Measurements from ENCODE around the gene MSGN1. TPM values are rescaled to one million over a fixed set of nuclear protein-coding genes. Genes with fewer than 3 reads are reported as not detected.

The MSGN1 gene, protein sequence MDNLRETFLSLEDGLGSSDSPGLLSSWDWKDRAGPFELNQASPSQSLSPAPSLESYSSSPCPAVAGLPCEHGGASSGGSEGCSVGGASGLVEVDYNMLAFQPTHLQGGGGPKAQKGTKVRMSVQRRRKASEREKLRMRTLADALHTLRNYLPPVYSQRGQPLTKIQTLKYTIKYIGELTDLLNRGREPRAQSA
- total RNA-seq: not detected

DNA sequence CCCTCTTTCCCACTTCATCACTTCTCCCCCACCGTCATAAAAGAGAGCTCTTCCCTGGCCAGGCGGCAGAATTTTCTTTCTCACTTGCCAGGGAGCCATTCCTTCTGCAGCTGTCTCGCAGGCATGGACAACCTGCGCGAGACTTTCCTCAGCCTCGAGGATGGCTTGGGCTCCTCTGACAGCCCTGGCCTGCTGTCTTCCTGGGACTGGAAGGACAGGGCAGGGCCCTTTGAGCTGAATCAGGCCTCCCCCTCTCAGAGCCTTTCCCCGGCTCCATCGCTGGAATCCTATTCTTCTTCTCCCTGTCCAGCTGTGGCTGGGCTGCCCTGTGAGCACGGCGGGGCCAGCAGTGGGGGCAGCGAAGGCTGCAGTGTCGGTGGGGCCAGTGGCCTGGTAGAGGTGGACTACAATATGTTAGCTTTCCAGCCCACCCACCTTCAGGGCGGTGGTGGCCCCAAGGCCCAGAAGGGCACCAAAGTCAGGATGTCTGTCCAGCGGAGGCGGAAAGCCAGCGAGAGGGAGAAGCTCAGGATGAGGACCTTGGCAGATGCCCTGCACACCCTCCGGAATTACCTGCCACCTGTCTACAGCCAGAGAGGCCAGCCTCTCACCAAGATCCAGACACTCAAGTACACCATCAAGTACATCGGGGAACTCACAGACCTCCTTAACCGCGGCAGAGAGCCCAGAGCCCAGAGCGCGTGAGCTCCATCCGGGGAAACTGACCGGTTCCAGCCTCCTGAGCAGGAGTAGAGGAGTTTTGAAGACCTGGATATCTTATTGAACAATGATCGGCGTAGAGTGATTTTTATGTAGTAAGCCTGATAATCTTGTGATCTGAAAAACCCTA lies at the start of gene MSGN1:
Gene MSGN1 (plus strand): TSS at position 65 of the 850 bp plus-strand sequence. CDS start 59 bp downstream, at position 124.
- ATAC-seq (replicated peaks in 6 of 8): no peak
- in situ Hi-C loops (cut with MboI; ENCODE audit: low pct_unique_long_range_greater_than_20kb in 2 of 9, low sequenced_read_pairs in 9 of 9, unreplicated experiment in 9 of 9): no loop called here
- H3K27ac ChIP-seq: no peak within 1 kb of the TSS

DNA sequence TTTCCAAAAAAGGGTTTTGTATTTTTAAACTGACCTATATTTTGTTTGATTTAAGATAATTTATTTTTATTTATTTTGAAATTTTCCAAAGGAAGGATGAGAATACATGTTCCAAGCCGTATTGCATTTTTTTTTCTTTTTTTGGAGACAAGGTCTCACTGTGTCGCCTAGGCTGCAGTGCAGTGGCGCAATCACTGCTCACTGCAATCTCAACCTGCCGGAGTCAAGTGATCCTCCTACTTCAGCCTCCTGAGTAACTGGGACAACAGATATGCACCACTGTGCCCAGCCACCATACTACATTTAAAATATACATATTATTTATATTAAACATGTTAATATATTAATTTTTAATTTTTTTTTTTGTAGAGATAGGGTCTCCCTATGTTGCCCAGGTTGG lies 47.4 kb upstream of the MSGN1 start:
- 75 to 100% (median 97%) methylated on average over 1 to 4 of the region's 4 CpGs; no CpG with 5 or more reads in 1 of the 10 experiments for WGBS, 10 experiments
- in situ Hi-C loops (cut with MboI; ENCODE audit: low pct_unique_long_range_greater_than_20kb in 2 of 9, low sequenced_read_pairs in 9 of 9, unreplicated experiment in 9 of 9): no loop called here
- H3K4me1 ChIP-seq (replicated peaks in 1 of 2): no peaks in the 10 kb centered on the region
- H3K27ac ChIP-seq: no peak overlapping the region
- no peak for ATAC-seq (replicated peaks in 6 of 8)
- H3K4me3 ChIP-seq: no peak overlapping the region

More for the DNA sequence above, at the start of gene MSGN1:
- peaks cover 0 to 5% of the 10 kb centered on the region in 2 donors for H3K4me1 ChIP-seq (replicated peaks in 1 of 2)
- H3K4me3 ChIP-seq: no peak within 1 kb of the TSS
- 20 to 100% (median 89%) methylated on average over 1 to 13 of the region's 26 CpGs; no CpG with 5 or more reads in 2 of the 10 experiments for WGBS, 10 experiments

DNA sequence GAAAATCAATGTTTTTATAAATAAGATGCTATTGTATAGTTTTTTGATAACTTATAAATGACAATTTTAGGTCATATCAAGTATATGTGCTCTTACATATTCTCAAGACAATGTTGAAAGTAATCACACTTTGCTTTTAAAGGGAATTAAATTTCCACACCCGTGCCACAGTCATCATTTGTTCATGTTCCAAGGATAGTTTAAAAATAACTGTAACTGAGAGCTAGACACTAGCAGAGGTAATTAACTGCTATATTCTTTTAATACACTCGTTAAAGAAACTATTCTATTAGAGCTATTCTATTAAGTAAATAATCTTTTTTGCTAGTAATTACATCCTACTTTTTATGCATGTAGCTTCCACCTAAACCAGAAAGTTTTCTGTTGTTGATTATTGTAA lies 44.3 kb upstream of the MSGN1 start:
- H3K4me3 ChIP-seq: no peak overlapping the region
- no peak overlapping the region for H3K27ac ChIP-seq
- ATAC-seq (replicated peaks in 6 of 8): no peak
- in situ Hi-C loops (cut with MboI; ENCODE audit: low pct_unique_long_range_greater_than_20kb in 2 of 9, low sequenced_read_pairs in 9 of 9, unreplicated experiment in 9 of 9): no loop called here
- 58 to 100% (median 95%) methylated on average over 1 to 2 of the region's 2 CpGs; no CpG with 5 or more reads in 1 of the 10 experiments for WGBS, 10 experiments
- H3K4me1 ChIP-seq (replicated peaks in 1 of 2): no peaks in the 10 kb centered on the region

DNA sequence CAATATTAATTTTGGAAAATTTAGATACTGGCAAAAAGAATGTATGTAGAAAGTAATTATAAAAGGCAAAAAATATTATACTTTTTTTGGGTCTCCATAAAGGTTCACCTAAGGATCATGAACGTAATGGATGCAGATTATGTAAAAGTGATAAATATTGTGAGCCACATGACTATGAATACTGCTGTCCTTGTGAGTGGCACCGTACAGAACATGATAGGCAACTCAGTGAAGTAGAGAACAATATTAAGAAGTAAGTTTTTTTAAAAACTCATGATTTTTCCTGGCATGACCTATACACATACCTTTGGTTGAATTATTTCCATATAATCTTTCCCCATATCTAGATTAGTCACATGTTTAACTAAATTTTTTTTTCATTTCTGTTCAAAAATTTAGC lies 43.7 kb upstream of the MSGN1 start:
- WGBS, 10 experiments: 89 to 100% (median 100%) methylated on average over 1 to 2 of the region's 2 CpGs
- H3K27ac ChIP-seq: no peak overlapping the region

DNA sequence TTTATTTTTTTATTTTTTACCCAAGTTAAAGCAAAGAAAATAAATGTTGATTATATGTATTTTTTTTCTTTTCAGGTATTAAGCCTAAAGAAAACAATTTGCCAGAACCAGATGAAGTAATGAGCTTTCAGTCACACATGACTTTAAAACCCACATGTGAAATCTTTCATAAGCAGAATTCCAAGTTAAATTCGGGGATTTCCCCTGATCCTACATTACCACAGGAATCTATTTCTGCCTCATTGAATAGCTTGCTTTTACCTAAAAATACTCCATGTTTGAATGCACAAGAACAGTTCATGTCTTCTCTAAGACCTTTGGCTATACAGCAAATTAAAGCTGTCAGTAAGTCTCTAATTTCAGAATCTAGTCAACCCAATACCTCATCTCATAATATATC lies 35.7 kb upstream of the MSGN1 start:
- in situ Hi-C loops (cut with MboI; ENCODE audit: low pct_unique_long_range_greater_than_20kb in 2 of 9, low sequenced_read_pairs in 9 of 9, unreplicated experiment in 9 of 9): no loop called here
- ATAC-seq (replicated peaks in 6 of 8): no peak
- Histone ChIP-seq H3K27ac (no peak overlapping the region), H3K4me3 (no peak overlapping the region), H3K4me1 (replicated peaks in 1 of 2) (no peaks in the 10 kb centered on the region)
- 0 to 100% (median 90%) methylated on average over 1 of the region's 1 CpG; no CpG with 5 or more reads in 2 of the 10 experiments for WGBS, 10 experiments

More for the DNA sequence above, 43.7 kb upstream of the MSGN1 start:
- Histone ChIP-seq H3K4me1 (replicated peaks in 1 of 2) (no peaks in the 10 kb centered on the region), H3K4me3 (no peak overlapping the region)
- no peak for ATAC-seq (replicated peaks in 6 of 8)
- in situ Hi-C loops (cut with MboI; ENCODE audit: low pct_unique_long_range_greater_than_20kb in 2 of 9, low sequenced_read_pairs in 9 of 9, unreplicated experiment in 9 of 9): no loop called here

DNA sequence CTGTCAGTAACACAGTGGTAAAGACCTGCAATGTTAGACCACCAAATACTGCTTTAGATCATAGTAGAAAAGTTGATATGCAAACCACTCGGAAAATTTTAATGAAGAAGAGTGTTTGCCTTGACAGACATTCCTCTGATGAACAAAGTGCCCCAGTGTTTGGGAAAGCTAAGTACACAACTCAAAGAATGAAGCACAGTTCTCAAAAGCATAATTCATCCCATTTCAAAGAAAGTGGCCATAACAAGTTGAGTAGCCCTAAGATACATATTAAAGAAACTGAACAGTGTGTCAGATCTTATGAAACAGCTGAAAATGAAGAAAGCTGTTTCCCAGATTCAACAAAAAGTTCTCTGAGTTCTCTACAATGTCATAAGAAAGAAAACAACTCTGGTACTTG lies 34.8 kb upstream of the MSGN1 start:
- 33 to 100% (median 86%) methylated on average over 1 of the region's 1 CpG; no CpG with 5 or more reads in 3 of the 10 experiments for WGBS, 10 experiments
- ATAC-seq (replicated peaks in 6 of 8): peak in 2 of 8 experiments; percentile 22 to 24
- Histone ChIP-seq H3K4me3 (no peak overlapping the region), H3K27ac (no peak overlapping the region), H3K4me1 (replicated peaks in 1 of 2) (no peaks in the 10 kb centered on the region)
- in situ Hi-C loops (cut with MboI; ENCODE audit: low pct_unique_long_range_greater_than_20kb in 2 of 9, low sequenced_read_pairs in 9 of 9, unreplicated experiment in 9 of 9): no loop called here

DNA sequence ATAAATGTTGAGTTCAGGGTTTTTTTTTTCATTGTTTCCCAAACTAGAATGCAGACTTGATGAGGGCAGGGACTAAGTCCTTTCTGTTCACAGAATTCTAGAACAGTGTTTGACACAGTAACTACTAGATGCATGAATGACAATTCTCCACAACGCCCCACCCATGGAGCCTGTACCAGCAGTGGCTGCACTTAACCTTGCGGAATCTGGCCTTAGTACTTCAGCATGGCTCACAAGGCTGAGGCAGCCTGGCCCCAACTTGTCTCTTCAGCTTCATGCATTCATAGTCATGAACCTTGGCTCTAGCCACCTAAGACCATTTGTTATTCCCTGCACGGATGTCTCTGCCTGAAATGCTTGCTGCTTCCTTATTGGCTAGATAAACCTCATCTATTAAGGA lies 29.5 kb upstream of the MSGN1 start:
- 47 to 100% (median 90%) methylated on average over 1 to 3 of the region's 3 CpGs; no CpG with 5 or more reads in 4 of the 10 experiments for WGBS, 10 experiments
- no peak for ATAC-seq (replicated peaks in 6 of 8)
- Histone ChIP-seq H3K4me3 (no peak overlapping the region), H3K27ac (no peak overlapping the region), H3K4me1 (replicated peaks in 1 of 2) (no peaks in the 10 kb centered on the region)
- in situ Hi-C loops (cut with MboI; ENCODE audit: low pct_unique_long_range_greater_than_20kb in 2 of 9, low sequenced_read_pairs in 9 of 9, unreplicated experiment in 9 of 9): no loop called here

DNA sequence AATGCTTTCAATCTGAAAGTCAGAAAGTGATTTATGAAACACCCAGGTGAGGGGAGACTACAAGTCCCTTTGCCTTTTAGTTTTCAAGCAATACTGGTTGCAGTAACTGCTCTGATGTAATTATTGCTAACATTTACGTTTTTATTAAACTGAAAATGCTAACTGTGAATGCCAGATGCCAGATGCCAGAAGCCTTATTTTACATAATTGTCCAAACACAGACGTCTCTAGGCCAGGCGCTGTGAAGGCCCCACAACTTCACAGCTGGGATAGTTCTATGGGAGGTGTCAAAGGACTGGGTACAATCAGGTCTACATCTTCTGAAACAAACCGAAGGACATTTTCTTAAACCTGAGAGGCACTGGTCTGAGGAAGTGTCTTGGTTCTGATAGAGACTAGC lies 27.5 kb upstream of the MSGN1 start:
- 18 to 100% (median 57%) methylated on average over 1 to 4 of the region's 4 CpGs for WGBS, 10 experiments
- peak in 3 of 8 experiments; percentile 56 to 73 (median 67) for ATAC-seq (replicated peaks in 6 of 8)
- no peak overlapping the region for H3K27ac ChIP-seq
- no peaks in the 10 kb centered on the region for H3K4me1 ChIP-seq (replicated peaks in 1 of 2)
- no peak overlapping the region for H3K4me3 ChIP-seq
- in situ Hi-C loops (cut with MboI; ENCODE audit: low pct_unique_long_range_greater_than_20kb in 2 of 9, low sequenced_read_pairs in 9 of 9, unreplicated experiment in 9 of 9): no loop called here

DNA sequence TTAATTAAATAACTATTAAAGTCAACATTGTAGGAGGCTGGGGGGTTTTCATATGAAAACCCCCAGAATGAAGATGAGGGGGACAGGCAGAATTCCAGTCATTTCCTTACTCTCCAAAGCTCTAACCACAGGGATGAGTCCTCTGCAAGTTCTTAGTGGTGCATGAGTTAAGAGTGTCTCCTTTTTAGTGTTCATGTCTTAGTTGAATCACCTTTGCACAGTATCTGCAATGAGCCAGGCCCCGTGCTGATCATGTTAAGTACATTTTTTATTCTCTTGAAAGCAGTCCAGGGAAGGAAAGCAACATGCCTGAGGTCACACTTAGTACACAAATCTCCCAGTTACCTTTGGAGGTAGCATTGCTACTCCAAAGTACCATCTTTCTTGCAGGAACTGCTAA lies 25.7 kb upstream of the MSGN1 start:
- no peak overlapping the region for H3K4me3 ChIP-seq
- 57 to 100% (median 83%) methylated on average over 1 of the region's 1 CpG; no CpG with 5 or more reads in 5 of the 10 experiments for WGBS, 10 experiments
- H3K4me1 ChIP-seq (replicated peaks in 1 of 2): no peaks in the 10 kb centered on the region
- no peak for ATAC-seq (replicated peaks in 6 of 8)
- in situ Hi-C loops (cut with MboI; ENCODE audit: low pct_unique_long_range_greater_than_20kb in 2 of 9, low sequenced_read_pairs in 9 of 9, unreplicated experiment in 9 of 9): no loop called here
- no peak overlapping the region for H3K27ac ChIP-seq

DNA sequence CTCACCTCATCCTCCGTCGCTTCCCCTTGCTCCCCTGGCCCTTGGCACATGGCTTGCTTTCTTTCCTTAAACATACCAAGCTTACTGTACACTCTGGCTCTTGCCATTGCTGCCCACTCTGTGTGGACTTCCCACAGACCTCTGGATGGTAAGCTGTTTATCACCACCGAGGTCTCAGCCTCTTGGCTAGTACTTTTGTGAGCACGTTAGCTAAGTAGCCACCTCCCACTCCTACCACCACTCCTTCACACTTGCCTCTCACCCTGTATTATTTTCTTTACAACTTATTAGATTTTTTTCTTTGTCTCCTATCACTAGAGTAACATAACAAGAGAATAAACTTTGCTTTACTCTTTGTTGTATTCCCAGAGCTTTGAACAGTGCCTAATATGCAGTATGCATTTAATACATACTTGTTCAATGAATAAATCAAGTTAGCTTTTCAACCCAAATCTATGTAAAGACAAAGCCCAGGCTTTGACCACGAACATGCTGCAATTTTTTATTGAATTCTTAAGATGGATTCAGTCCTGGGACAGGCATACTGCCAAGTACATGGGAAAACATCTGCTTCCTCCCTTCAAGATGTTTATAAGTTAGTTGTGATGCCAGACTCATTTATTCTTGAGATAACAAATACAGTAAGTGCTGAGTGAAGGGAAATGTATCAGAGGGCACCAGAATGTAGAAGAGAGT lies 25.0 kb upstream of the MSGN1 start:
- in situ Hi-C loops (cut with MboI; ENCODE audit: low pct_unique_long_range_greater_than_20kb in 2 of 9, low sequenced_read_pairs in 9 of 9, unreplicated experiment in 9 of 9): no loop called here
- H3K27ac ChIP-seq: no peak overlapping the region
- 0 to 90% (median 70%) methylated on average over 1 to 5 of the region's 5 CpGs; no CpG with 5 or more reads in 4 of the 10 experiments for WGBS, 10 experiments
- H3K4me1 ChIP-seq (replicated peaks in 1 of 2): no peaks in the 10 kb centered on the region
- ATAC-seq (replicated peaks in 6 of 8): peak in 2 of 8 experiments; percentile 36 to 44
- H3K4me3 ChIP-seq: no peak overlapping the region

DNA sequence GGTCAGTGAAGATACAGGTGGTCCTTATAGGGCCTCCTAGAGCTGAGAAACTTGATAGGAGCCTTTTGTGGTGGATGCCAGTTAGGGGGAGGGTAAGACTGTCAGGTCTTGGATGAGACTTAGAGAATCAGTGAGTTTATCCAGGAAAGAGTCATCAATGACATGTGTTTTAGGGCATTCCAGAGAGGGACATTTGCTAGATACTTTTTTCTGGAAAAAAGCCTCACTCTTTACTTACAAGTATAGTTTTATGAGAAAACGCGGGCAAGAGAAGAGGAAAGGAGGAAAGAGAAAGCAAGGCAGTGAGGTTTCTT lies 24.5 kb upstream of the MSGN1 start:
- Histone ChIP-seq H3K4me3 (no peak overlapping the region), H3K27ac (no peak overlapping the region), H3K4me1 (replicated peaks in 1 of 2) (no peaks in the 10 kb centered on the region)
- WGBS, 10 experiments: 57 to 100% (median 100%) methylated on average over 2 of the region's 2 CpGs; no CpG with 5 or more reads in 3 of the 10 experiments
- in situ Hi-C loops (cut with MboI; ENCODE audit: low pct_unique_long_range_greater_than_20kb in 2 of 9, low sequenced_read_pairs in 9 of 9, unreplicated experiment in 9 of 9): no loop called here
- ATAC-seq (replicated peaks in 6 of 8): no peak

DNA sequence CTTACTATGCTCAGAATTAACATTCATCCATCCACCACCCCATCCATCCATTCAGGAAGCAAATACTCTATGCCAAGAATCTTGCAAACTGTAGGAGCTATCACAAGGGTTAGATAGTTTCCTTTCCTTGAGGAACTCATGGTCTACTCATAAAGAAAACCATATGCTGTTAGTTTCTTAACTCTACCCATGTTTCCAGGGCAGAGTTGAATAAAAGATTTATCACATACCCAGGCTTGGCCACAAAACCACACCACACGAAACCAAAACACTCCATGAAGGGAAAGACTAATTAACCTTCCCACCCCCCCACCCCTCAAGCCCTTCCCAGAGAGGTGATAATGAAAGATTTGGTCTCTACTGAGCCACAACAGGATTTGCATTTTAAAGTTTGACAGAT lies 23.7 kb upstream of the MSGN1 start:
- H3K4me3 ChIP-seq: no peak overlapping the region
- H3K4me1 ChIP-seq (replicated peaks in 1 of 2): no peaks in the 10 kb centered on the region
- ATAC-seq (replicated peaks in 6 of 8): no peak
- no CpG with 5 or more reads among the region's 1 CpG for WGBS, 10 experiments
- in situ Hi-C loops (cut with MboI; ENCODE audit: low pct_unique_long_range_greater_than_20kb in 2 of 9, low sequenced_read_pairs in 9 of 9, unreplicated experiment in 9 of 9): no loop called here
- H3K27ac ChIP-seq: no peak overlapping the region

DNA sequence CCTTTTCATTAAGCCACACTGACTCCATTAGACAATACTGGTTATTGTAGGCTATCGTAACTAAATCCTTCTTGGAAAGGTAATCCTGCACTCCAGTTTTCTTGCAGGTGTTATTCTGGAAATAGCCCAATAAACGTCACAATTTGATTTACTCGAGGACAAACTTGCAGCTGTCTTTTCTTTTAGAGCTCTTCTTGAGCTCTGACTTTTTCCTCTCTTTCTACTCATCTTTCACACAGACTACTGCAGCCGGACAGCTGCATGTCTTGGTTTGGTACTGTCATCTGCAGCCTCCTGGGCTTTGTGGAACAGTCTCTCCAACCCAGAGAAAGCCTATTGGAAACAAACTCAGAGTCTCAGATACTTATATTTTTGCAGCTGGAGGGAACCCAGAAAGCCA lies 23.0 kb upstream of the MSGN1 start:
- in situ Hi-C loops (cut with MboI; ENCODE audit: low pct_unique_long_range_greater_than_20kb in 2 of 9, low sequenced_read_pairs in 9 of 9, unreplicated experiment in 9 of 9): no loop called here
- H3K4me3 ChIP-seq: no peak overlapping the region
- no peak for ATAC-seq (replicated peaks in 6 of 8)
- WGBS, 10 experiments: 28 to 87% (median 74%) methylated on average over 2 to 4 of the region's 4 CpGs; no CpG with 5 or more reads in 2 of the 10 experiments
- H3K27ac ChIP-seq: no peak overlapping the region
- H3K4me1 ChIP-seq (replicated peaks in 1 of 2): no peaks in the 10 kb centered on the region
